Measurements from ENCODE around the gene FAM151A. TPM values are rescaled to one million over a fixed set of nuclear protein-coding genes. Genes with fewer than 3 reads are reported as not detected.

The FAM151A gene
- not detected in 2 replicates for total RNA-seq

GRCh38 chr1:54623216-54624007 lies at the start of gene FAM151A:
Gene FAM151A (minus strand): TSS chr1:54623525. CDS start chr1:54623395, 130 bp downstream.

GRCh38 chr1:54640863-54641836 lies 17.8 kb upstream of the FAM151A start, which contains the start of gene MROH7:
Gene MROH7 (plus strand): TSS chr1:54641786. CDS start chr1:54652927, 11,141 bp downstream.

Other genes starting within 250 kb of the FAM151A start
- gene SSBP3, start 217.1 kb downstream of the FAM151A start, total RNA-seq, result 13.8 and 17.2 TPM in 2 replicates
- gene ACOT11, start 75.3 kb downstream of the FAM151A start, total RNA-seq, result 1.5 and 2.1 TPM in 2 replicates
- not detected in 2 replicates for gene MROH7, start 18.3 kb upstream of the FAM151A start, total RNA-seq
- gene TTC4, start 92.3 kb upstream of the FAM151A start, total RNA-seq, result 17.5 and 25.3 TPM in 2 replicates
- 7.4 and 8.7 TPM in 2 replicates for gene PARS2, start 141.0 kb upstream of the FAM151A start, total RNA-seq
- not detected in 2 replicates for gene TTC22, start 177.8 kb upstream of the FAM151A start, total RNA-seq

Data from placental pericyte (primary cell).